AG04449 (cell line): ENCODE results near the gene CYP3A4.

ENCODE experiments used
- CTCF ChIA-PET: fragments of 350-600 bp; formaldehyde crosslinking; extraction: SDS; loops from one replicate; lab custom pipeline; 2021; ENCODE audit warnings: antibody characterized with exemption; lab: Yijun Ruan, JAX
- POLR2A ChIA-PET: fragments of 400-600, 350-600 bp; formaldehyde crosslinking; extraction: SDS; loops from one replicate; lab custom pipeline; 2020; ENCODE audit warnings: antibody characterized with exemption, inconsistent platforms; lab: Yijun Ruan, JAX
- DNase-seq: peaks from one replicate; pipeline ENCODE4 v3.0.0-alpha.2; 2010; ENCODE audit warnings: low read depth, low spot score
- H3K4me3 ChIP-seq: 2 replicates; pipeline ENCODE4 v1.5.1; 2011; ENCODE audit warnings: low read depth, mild to moderate bottlenecking, control low read depth, low read length
- TF ChIP-seq, protein P1 (sequence below): IDR thresholded peaks from one replicate; pipeline ENCODE4 v1.5.1; 2011; ENCODE audit warnings: mild to moderate bottlenecking, moderate library complexity, low read length, control low read depth, inconsistent platforms; ENCODE audit not compliant: insufficient read depth; ENCODE audit errors: missing control alignments

CYP3A4 gene

DNA sequence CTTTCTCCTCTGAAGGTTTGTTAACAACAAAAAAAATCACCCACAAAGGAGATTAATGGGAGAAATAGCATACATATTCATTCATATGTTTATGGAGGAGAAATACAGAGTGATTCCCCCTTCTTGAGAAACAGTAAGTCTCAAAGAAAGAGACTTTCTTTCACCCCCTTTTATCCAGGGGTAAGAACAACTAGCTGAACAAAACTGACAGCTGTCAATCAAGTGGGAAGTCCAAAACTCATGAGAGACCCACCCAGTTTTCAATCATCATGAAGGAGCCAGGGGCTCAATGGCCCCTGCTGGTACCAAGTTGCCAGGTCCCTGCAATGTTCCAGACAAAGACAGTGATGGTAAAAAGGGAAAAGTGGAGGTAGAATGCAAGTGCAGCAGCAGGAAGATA is 41.9 kb upstream of the CYP3A4 start:
- ChIA-PET POLR2A (no interaction called here), CTCF (no interaction called here)
- H3K4me3 ChIP-seq = no peak overlapping the region
- DNase-seq = no peak
- TF ChIP-seq, protein P1, sequence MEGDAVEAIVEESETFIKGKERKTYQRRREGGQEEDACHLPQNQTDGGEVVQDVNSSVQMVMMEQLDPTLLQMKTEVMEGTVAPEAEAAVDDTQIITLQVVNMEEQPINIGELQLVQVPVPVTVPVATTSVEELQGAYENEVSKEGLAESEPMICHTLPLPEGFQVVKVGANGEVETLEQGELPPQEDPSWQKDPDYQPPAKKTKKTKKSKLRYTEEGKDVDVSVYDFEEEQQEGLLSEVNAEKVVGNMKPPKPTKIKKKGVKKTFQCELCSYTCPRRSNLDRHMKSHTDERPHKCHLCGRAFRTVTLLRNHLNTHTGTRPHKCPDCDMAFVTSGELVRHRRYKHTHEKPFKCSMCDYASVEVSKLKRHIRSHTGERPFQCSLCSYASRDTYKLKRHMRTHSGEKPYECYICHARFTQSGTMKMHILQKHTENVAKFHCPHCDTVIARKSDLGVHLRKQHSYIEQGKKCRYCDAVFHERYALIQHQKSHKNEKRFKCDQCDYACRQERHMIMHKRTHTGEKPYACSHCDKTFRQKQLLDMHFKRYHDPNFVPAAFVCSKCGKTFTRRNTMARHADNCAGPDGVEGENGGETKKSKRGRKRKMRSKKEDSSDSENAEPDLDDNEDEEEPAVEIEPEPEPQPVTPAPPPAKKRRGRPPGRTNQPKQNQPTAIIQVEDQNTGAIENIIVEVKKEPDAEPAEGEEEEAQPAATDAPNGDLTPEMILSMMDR = no peak

DNA sequence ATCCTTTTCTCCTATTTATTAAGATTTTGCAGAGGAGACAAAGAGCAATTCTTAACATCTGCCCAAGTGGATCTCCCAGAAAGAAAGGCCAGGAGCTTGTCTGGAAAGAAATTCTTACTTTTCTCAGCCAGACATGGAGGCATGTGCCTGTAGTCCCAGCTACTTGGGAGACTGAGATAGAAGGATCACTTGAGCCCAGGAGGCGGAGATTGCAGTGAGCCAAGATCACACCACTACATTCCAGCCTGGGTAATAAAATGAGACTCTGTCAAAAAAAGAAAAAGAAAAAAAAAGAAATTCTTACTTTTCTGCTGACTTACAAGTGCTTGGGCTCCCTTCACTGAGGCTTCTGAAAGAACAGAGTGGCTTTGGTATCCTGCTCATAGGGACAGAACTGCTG is 41.5 kb upstream of the CYP3A4 start:
- no peak overlapping the region for H3K4me3 ChIP-seq
- ChIA-PET CTCF (no interaction called here), POLR2A (no interaction called here)
- TF ChIP-seq, protein P1 = no peak
- no peak for DNase-seq

DNA sequence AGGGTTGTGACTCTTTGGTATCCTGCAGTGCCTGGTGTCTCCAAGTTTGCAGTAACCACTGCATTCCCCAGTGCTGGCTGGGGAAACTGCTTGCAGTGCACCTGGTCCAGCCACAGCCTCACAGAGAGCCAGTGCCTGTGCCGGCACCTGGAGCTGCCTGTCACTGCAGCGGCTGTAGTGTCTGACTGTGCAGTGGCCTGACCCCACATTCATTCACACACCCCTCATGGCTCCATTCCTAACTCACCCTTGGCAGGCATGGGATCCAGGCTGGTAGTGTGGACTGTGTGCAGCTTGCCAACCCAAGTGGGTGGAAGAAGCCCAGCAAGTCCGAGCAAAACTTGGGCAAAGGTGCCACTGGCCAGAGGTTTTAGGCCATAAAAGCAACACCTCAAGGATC is 40.1 kb upstream of the CYP3A4 start:
- TF ChIP-seq, protein P1 = no peak
- no peak for DNase-seq
- H3K4me3 ChIP-seq = no peak overlapping the region
- ChIA-PET CTCF (no interaction called here), POLR2A (no interaction called here)

DNA sequence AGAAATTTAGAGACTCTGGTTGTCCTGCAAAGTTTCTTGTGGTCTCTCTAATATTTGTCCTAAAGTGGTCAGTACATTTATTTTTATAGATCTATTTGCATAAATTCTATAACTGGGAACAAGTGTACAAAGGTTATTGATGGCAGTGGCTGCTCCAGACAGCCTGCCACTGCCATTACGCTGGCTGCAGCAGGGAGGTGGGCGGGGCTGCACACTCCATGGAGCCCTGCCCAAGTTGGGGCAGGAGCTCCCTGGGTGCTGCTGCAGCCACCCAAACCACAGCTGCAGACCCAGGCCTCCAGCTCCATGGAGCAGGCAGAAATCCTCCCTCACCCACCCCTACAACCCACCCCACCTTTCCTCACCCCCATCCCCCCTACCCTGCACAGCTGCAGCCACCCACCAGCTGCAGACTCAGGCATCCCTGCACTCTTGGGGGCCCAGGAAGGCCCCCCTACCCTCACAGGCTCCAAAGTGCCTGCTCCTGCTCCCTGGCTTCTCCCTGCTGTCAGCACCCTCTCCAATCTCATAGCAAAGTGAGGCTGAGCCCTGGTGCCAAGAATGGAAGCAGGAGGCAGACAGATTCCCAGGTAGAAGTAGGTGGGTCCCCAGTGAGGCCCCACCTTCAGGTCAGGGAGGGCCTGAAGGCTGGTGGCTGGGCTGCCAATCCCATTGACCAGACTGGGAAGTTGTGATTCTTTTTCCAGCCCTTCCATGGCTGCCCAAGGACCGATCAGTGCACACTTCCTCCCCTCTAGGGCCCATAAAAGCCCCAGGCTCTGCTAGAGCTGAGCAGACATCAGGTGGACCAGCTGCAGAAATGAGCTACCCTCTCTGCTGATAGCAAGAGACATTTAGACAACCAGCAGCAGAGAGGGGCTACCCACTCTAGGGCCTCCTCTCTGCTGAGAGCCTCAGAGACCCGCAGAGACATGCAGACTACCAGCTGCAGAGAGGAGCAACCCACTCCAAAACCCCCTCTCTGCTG is 39.0 kb upstream of the CYP3A4 start:
- ChIA-PET CTCF (no interaction called here), POLR2A (no interaction called here)
- TF ChIP-seq, protein P1 = no peak
- DNase-seq = no peak
- no peak overlapping the region for H3K4me3 ChIP-seq

DNA sequence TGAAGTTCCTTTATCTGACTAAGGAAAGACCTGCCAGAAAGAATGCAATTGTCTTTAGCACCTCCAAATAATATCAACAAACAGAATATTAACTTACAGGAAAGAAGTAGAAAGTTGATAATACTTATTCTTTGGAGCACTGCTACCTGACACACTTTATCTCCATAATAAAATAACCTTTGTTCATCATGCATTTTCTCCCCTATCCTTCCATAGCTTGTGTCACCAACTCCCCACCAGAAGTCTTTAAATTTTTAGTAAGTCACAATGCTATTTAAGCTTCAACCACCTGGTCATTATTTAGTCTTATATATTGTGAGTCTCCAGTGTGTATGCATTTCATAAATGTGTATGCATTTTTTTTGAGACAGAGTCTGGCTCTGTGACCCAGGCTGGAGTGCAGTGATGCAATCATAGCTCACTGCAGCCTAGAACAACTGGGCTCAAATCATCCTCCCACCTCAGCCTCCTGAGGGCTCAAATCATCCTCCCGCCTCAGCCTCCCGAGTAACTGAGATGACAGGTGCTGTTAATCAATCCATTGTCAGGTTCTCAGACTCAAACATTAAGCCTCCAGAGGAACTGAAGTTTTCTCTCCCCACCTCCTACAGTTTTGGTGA is 36.5 kb upstream of the CYP3A4 start:
- DNase-seq = no peak
- ChIA-PET POLR2A (no interaction called here), CTCF (interaction anchor here (2.0 kb wide), 1 partner anchor 15 kb away, joined by 4 read pairs; no protein-coding TSS in a partner anchor)
- no peak overlapping the region for H3K4me3 ChIP-seq
- TF ChIP-seq, protein P1 = no peak

DNA sequence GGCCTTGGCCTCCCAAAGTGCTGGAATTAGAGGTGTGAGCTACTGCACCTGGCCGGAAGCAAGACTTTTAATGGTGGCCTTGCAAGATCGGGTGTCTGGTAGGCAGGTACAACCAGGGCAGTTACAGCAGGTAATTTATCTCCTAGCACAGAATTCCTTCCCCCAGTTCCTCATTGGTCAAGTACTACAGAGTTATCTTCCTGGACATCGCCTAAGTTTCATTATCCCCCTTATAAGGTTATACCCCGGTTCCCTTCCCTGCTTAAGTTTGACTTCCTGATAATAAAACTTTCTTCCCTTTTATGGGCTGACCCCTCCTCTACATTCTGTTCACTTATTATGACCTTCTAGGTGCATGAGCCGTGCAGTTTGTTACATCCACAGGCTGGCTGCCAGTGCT is 24.8 kb upstream of the CYP3A4 start:
- TF ChIP-seq, protein P1 = no peak
- H3K4me3 ChIP-seq = no peak overlapping the region
- DNase-seq = no peak
- ChIA-PET POLR2A (no interaction called here), CTCF (no interaction called here)
